ENCODE measurements around the gene RBM44.

Gene RBM44

GRCh38 chr2:237870754-237871651 lies 72.4 kb downstream of the RBM44 start:
- TF ChIP-seq GATA2 (IDR thresholded peaks at IDR 0.05; ENCODE audit: low read depth, low read length) (no peak), GATA3 (IDR thresholded peaks at IDR 0.05; ENCODE audit: low read depth, low read length) (no peak)

DNA sequence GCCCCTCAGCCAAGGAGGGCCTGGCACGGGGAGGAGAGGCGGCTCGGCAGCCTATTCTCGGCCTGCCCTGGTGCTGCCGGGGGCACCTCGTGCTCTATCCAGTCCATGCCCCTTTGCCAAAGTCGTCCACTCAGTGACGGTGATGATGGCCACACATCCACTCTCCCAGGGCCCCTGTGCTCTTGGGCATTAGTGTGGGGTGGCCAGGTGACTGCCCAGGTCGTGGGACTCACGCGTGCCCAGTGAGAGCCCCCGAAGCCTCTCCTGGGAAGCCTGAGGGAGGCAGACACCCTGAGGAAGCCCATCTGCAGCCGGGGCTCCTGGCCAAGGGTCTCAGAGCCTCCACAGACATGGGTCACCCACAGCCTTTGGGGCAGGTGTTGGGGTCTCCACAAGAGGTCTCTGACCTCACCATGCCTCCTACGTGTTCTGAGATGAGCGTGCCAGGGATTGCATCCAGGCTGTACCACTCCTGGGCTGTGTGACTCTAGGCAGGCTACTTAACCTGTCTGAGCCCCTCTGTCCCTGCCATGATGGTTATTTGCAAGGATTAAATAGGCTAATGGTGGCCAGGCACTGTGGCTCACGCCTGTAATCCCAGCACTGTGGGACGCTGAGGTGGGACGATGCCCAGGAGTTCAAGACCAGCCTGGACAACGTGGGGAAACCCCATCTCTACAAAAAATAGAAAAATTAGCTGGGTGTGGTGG lies 73.8 kb downstream of the RBM44 start:
- TF ChIP-seq GATA3 (IDR thresholded peaks at IDR 0.05; ENCODE audit: low read depth, low read length), result no peak
- TF ChIP-seq GATA2 (IDR thresholded peaks at IDR 0.05; ENCODE audit: low read depth, low read length), result no peak

DNA sequence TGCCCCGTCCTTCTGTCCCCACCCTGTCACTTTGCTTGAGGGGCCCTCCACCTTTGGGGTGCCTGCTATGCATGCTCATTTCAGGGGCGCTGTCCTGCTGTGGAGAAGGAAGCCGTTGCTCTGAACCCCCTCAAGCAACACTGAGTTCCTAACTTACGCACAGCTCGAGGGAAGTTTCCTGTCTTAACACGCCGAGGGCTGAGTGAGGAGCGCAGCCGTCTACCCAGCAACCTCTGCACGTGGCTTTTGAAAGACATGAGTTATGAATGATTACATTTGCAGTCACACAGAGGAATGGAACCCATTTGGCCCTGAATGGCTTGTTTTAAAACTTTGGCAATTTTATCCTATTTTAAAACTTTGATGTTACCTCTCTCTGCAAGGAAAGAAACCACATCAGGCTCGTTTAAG lies 74.8 kb downstream of the RBM44 start:
- TF ChIP-seq GATA2 (IDR thresholded peaks at IDR 0.05; ENCODE audit: low read depth, low read length) (no peak), GATA3 (IDR thresholded peaks at IDR 0.05; ENCODE audit: low read depth, low read length) (no peak)

DNA sequence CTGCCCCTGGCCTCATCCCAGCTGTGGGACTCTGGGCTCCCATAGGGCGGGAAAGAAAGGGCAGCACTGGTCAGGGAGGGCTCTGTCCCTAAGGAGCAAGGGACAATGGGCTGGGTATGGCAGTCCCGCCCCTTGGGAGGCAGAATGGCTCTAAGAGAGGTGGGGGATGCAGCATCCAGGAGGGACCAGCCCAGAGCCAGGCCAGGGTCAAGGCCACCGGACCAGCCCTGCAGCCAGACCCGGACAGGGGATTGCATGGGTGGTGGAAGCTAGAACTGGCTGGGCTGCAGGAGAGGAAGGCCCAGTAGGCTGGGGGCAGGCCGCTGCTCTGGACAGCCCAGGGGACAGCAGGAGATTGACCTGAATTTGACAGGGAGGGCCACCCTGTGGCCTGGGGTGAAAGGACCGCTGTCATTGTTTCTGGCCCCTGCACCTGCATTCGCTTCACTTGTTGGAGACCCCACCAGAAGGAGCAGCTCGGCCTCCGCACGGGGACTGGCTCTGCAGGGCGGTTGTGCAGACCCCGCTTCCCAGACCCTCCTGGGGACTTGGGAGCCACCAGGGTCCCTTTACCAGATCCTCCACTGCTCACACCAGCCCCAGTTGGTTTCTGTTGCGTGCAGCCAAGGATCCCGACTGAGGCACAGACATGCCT lies 75.4 kb downstream of the RBM44 start:
- TF ChIP-seq GATA2 (IDR thresholded peaks at IDR 0.05; ENCODE audit: low read depth, low read length), result no peak
- no peak for TF ChIP-seq GATA3 (IDR thresholded peaks at IDR 0.05; ENCODE audit: low read depth, low read length)

- TF ChIP-seq GATA3 (IDR thresholded peaks at IDR 0.05; ENCODE audit: low read depth, low read length) (no peak), GATA2 (IDR thresholded peaks at IDR 0.05; ENCODE audit: low read depth, low read length) (no peak)
Observed at GRCh38 chr2:237874585-237875161, 76.1 kb downstream of the RBM44 start.

GRCh38 chr2:237875256-237876060 lies 76.9 kb downstream of the RBM44 start:
- no peak for TF ChIP-seq GATA2 (IDR thresholded peaks at IDR 0.05; ENCODE audit: low read depth, low read length)
- TF ChIP-seq GATA3 (IDR thresholded peaks at IDR 0.05; ENCODE audit: low read depth, low read length), result no peak

- TF ChIP-seq GATA2 (IDR thresholded peaks at IDR 0.05; ENCODE audit: low read depth, low read length), result no peak
- no peak for TF ChIP-seq GATA3 (IDR thresholded peaks at IDR 0.05; ENCODE audit: low read depth, low read length)
Observed at GRCh38 chr2:237876061-237876526, 77.5 kb downstream of the RBM44 start.

DNA sequence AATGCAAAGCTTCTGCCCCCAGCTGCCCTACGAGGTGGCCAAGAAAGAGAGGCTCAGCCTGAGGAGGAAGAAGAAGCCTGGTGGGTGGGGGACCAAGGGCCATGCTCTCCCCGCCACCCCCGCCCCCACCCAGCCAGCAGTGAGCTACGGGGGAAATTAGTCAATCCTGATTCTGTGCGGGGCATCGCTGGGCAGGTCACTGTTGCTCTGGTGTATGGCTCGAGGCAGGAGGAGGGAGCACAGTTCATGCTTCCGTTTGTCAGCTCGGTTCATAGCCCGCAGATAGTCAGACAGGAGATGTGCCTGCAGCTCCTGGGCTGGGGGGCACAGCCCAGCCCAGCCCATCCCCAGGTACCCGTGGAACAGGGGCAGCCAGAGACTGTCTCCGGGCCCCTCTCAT lies 78.0 kb downstream of the RBM44 start:
- TF ChIP-seq GATA2 (IDR thresholded peaks at IDR 0.05; ENCODE audit: low read depth, low read length), result no peak
- no peak for TF ChIP-seq GATA3 (IDR thresholded peaks at IDR 0.05; ENCODE audit: low read depth, low read length)

GRCh38 chr2:237876951-237877491 lies 78.4 kb downstream of the RBM44 start:
- no peak for TF ChIP-seq GATA2 (IDR thresholded peaks at IDR 0.05; ENCODE audit: low read depth, low read length)
- no peak for TF ChIP-seq GATA3 (IDR thresholded peaks at IDR 0.05; ENCODE audit: low read depth, low read length)

GRCh38 chr2:237877576-237878307 lies 79.2 kb downstream of the RBM44 start:
- TF ChIP-seq GATA3 (IDR thresholded peaks at IDR 0.05; ENCODE audit: low read depth, low read length), result no peak
- TF ChIP-seq GATA2 (IDR thresholded peaks at IDR 0.05; ENCODE audit: low read depth, low read length), result no peak

DNA sequence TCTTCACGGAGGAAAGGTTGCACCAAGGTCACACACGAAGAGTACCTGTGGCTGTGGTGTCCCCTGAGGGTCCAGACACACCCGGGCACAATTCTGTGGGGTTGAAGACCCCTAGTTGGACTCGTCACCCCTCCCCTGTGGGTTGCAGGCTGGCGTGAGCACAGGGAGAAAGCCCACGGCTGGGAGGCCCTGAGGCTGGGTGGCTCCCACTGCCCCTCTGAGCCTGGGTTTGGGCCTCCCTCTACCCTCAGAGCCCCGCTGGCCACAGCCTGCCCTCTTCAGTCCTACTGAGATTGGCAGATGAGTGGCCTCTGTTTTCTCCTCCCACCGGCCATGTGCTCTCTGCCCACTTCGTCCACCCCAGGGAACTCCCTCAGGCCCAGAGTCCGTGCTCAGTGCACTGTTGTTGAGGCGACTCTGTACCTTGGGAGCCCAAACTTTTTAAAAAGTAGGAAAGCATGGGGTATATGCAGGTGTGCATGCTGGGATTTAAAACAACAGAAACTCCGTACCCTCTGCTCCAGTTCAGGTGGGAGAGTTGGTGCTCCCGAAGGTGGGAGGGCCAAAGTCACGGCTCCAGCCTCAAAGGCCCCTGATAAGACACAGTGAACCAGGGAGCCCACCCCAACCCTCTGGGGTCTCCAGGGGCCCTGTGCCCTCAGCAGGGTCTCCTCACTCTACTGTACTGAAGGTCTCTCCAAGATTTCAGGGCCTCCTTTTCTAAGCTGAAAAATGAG lies 79.9 kb downstream of the RBM44 start:
- TF ChIP-seq GATA3 (IDR thresholded peaks at IDR 0.05; ENCODE audit: low read depth, low read length), result no peak
- no peak for TF ChIP-seq GATA2 (IDR thresholded peaks at IDR 0.05; ENCODE audit: low read depth, low read length)

DNA sequence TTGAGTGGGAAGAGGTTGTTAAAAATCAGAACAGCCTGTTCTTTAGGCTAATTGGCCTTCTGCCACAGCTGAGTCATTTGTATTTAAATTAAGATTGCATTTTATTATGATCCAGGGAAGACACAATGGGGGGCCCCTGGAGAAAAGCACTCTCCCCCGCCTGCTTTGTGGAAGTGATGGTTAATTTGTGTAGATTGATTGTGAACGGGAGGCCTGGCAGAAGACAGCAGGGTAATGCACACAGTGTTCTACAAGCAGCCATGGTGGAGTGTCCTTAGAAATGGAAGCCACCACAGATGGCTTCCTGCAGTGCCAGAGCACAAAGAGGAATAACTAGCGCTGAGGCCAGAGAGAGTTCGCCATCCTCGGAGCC lies 80.5 kb downstream of the RBM44 start:
- TF ChIP-seq GATA2 (IDR thresholded peaks at IDR 0.05; ENCODE audit: low read depth, low read length) (no peak), GATA3 (IDR thresholded peaks at IDR 0.05; ENCODE audit: low read depth, low read length) (no peak)

Data from SH-SY5Y (cell line).